HG03175 (cell line): ENCODE results near the gene SMPD3.

Experiments used
- ATAC-seq: cut with Tn5 transposase; IDR thresholded peaks from one replicate; pipeline ENCODE4 v1.9.1; 2021; ENCODE audit warnings: mild to moderate bottlenecking, moderate library complexity; ENCODE audit not compliant: unreplicated experiment

Gene SMPD3

GRCh38 chr16:68444056-68444657 is 4.2 kb downstream of the SMPD3 start:
- no peak for ATAC-seq

DNA sequence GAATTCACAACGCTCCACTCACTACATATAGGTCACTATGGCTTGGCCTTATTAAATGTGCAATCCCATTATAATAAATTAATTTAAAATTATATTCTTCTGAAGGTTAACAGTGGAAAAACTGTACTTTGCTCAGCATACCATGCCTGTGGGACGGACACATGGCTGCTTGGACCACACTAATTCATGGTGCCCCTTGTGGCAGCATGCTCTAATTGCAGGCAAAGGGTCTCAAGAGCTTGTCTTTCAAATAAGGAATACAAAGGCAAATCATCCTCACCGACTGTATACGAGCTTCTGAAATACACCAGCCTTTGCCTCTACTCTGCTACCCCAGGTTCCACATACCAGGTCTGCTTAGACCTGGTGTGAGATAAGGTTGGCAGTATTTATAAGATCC is 11.7 kb downstream of the SMPD3 start:
- ATAC-seq: no peak

GRCh38 chr16:68434624-68435210 is 13.6 kb downstream of the SMPD3 start:
- ATAC-seq: no peak

GRCh38 chr16:68433316-68433715 is 15.0 kb downstream of the SMPD3 start:
- no peak for ATAC-seq

DNA sequence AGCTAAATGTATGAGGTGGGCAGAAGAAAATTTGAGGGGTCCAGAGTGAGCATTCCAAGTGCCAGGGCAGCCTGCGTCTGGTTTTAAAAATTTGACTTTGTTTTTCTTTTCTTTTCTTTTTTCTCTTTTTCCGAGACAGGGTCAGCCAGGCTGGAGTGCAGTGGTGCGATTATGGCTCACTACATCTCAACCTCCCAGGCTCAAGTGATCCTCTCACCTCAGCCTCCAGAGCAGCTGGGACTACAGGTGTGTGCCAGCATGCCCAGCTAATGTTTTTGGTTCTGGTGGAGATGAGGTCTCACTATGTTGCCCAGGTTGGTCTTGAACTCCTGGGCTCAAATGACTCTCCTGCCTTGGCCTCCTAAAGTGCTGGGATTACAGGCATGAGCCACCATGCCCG is 15.6 kb downstream of the SMPD3 start:
- ATAC-seq: no peak

DNA sequence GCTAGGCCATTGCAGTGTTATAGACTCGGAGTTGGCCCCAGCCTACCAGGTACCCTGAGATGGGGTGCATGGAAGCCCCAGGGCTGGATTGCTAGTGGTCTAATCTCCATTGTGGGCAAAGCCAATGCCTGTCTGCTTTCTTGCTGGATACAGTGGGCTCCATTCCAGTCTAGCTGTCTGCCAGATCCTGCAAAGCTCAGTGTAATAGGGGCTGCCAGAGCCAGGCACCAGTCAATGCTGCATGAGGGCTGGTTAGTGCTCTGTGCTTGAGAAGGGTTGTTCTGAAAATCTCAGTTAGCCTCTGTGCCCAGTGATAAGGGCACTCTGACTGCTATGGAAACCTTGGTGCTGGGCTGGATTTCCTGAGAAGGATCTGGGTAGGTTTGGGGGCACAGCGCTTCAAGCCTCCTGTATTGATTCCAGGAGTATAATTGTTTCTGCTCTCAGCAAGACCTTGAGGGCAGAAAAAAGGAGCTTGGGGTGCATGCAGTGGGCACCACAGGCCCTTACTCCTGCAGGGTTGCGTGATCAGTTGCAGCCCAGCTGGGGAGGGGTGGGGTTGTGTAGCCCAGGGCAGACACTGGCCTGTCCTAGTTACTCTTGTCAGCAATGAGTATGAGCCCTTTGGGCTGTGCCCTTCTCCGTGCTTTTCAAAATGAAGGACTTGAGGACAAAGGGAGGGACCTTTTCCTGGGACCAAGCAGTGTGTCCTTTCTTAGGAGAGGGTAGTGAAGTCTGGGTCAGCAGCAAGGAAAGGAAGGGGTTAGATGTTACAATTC is 19.0 kb downstream of the SMPD3 start:
- ATAC-seq: no peak

DNA sequence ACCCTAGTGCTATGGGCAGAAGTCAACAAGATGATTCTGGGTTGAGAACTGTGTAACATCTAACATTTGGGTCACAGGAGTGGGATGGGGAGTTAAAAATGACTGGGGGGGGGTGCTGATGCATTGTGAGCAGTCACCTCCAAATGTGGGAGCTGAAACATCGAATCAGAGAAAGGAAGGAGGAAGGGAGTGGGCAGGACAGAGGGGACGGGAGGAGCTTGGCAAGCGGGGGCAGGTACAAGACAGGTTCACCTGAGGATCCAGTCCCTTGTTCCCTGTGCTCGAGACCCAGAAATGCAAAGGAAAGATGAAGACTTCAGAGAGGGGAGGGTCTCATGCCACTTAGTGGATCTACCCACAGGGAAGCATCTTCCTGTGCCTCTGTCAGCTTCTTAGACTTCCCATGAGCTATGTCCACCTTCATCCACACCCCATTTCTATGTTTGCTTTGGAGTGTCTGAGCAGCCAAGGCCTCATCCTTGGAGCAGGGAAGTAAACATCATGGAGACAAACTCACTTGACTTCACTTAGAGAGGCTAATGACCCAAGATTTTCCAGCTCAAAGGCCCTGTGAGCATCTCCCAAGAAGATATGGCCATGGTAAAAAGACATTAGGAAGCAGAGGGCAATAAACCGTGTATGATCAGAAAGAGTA is 20.5 kb downstream of the SMPD3 start:
- no peak for ATAC-seq

DNA sequence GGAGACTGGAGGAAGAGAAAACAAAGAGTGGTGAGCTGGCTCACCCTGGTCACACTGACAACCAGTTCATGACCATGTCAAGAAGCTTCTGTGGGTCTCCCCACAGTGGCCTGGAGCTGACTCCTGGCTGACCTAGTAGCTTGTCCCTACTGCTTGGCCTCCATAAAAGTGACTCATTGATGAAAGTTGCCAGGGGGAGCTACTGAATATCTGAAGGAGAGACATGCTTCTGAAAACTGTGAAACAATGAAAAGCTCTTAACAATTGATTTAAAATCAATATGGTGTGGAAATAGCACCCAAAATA is 22.0 kb downstream of the SMPD3 start:
- ATAC-seq: no peak

GRCh38 chr16:68425498-68426346 is 22.6 kb downstream of the SMPD3 start:
- no peak for ATAC-seq

DNA sequence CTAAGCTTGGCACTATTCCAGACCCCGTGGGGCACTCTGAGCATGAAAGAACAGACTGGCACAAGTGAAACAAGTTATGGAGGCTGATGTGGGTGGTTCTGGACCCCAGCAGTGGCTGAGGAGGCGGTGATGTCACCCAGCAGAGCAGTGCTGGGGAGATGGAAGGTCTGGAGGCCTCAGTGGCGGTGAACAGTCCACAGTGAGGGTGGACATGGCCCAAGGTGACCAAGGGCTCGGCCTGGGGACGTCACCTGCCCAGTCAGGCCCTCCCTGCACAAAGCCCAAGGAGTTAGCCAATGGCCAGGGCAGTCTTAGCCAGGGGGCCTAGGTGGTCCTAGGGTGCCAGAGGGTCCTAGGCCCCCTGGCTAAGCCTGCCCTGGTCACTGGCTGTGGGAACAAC is 24.5 kb downstream of the SMPD3 start:
- ATAC-seq: no peak

DNA sequence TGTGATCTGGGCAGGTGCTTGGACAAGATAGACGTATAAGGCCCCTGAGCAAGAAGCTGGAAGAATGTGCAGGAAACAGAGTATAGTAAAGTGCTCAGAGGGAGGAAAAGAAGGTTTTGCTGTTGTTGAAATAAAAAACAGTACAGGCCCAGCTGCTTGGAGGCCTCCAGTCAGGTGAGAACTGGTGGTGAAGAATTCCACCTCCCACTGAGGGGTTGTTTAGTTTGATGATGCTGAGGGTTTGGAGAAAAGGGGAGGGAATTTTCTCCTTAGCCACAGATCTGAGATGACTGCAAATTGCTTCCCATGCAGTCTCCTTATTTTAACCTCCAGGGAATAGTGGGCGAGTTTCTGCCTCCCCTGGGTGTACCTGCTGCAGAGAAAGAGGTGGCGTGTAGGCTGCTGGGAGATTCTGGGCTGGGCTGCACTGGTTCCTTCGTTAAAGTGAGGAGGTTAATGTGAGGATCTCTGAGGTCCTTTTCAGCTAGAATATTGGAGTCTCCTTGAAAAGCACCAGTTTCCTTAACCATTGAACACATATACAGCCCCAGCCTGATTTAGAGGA is 25.8 kb downstream of the SMPD3 start:
- no peak for ATAC-seq

GRCh38 chr16:68421076-68421475 is 27.2 kb downstream of the SMPD3 start:
- no peak for ATAC-seq

DNA sequence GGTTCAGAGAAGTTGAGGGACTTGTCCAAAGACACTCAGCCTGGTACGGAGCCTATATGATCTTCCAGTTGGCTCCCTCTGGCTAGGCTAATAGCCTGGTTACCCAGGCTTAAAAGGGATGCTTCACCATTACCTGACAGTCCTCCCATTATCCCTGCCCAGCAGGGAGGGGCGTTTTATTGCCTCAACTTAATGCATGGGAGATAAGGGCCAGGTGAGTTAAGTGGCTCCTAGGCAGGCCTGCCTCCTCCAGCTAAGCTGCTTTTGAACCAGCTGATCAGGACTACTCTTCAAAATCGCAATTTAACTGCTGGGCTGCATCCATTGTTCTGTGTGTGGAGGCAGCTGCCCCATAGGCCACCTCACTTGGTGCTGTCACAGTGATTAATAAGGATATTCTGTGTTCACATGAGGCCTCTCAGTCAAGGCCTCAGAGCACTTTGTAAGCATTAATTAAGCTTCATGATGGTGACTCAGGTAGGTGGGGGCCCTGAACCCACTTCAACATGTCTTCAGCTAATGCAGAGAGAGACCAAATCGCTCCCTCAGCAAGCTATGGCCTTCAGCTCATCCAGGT is 27.9 kb downstream of the SMPD3 start:
- ATAC-seq: no peak

DNA sequence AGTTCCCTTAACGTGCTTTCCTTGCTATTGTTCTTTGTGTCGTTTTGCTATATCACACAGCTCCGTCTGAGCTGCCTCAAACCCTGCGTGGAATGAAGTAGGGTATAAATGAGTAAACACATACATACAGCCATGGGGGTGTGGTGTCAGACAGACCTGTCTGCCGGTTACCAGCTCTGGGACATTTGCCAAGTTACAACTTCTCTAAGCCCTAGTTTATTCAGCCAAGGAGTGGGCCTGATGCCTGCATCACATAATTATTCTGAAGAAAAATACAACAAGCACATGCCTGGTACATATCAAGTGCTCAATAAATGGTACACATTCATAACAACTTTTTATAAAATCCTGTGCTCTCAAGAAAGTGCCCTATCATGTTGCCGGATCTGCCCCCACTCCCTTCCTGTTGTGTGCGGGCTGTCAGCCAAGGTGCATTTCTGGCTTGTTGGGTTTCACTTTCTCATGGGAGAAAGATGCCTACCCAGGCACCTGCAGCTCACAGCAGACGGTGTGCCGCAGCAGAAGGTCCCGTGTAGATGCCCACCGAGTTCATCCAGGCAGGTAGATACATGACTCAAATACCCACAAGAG is 30.5 kb downstream of the SMPD3 start:
- peak; percentile 78 for ATAC-seq

DNA sequence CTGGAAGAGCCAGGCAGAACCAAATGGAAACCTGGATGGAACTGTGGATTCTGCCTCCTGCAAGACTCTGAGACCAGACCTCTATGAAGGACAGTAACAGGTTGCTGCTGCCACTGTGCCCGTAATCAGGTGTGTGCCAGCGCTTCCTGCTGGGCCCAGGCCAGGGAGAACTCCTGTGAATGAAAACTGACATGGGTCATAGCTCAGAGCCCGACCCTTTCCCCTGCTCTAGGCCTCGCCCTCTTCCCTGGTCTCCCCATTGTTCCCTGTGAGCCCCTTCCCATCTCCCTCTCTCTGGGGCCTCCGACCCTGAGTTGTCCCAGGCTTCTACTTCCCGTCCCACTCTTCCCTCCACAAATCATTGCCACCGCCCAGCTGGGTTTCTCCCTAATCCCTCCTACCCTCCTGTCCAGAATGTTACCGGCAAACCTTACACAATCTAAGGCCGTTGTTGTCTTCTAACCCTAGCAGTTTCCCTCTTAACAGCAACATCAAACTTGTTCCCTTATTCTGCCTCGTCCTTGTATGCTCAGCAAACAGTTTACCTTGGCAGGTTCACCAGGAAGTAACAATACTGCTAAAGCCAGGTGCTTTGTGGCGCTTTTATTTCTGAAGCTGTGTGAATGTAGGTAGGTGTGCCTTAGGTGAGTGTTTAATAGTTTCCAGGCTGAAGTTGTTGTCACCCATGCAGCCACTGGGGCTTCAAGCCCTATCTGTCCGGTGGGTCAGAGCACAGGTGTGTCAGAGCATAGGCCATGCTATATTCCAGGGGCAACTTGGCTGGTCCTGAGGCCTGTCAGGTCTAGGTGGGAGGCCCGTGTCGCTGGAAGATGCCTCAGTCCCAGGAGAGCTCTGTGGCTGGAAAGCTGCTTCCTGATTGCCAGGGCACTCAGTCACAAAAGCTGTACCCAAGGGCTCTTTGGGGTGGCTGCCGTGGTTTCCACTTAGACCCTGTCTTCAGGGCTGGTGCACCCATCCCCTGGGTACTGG is 32.0 kb downstream of the SMPD3 start:
- no peak for ATAC-seq

GRCh38 chr16:68414581-68414980 is 33.7 kb downstream of the SMPD3 start:
- ATAC-seq: no peak

DNA sequence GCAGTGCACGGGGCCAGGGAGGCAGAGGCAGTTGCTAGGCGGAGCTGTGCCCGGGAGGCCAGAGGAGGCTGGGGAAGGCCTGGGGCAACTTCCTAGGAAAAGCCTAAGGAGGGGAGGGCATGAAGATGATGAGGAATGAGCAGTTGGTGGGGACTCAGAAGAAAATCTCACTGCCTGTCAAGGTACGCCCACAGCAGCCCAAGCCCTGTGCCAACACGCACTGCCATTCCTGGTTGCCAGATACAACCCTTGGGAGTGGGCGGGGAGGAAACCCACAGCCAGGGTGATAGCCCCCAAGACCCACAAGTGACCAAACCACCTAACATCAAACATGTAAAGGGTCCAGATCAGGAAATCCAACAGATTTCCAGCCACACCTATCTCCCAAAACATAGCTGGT is 36.2 kb downstream of the SMPD3 start:
- no peak for ATAC-seq

DNA sequence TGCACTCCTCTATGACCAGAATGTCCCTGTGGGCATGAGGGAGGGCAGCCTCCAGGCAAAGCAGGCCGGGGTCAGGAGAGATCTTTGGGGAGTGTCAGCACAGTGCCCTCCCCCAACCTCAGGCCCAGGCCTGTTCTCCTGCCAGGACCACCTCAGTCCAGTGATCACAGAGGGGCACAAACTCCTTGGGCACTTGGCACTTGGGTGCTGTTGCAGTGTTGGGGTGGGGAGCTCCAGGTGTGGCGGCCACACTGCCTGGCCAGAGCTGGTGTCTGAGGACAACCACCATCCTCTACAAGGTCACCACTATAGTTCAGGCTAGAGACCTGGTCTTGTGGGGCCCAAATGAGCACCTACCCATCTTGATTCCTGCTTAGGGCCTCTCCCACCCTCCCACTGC is 37.2 kb downstream of the SMPD3 start:
- ATAC-seq: no peak

DNA sequence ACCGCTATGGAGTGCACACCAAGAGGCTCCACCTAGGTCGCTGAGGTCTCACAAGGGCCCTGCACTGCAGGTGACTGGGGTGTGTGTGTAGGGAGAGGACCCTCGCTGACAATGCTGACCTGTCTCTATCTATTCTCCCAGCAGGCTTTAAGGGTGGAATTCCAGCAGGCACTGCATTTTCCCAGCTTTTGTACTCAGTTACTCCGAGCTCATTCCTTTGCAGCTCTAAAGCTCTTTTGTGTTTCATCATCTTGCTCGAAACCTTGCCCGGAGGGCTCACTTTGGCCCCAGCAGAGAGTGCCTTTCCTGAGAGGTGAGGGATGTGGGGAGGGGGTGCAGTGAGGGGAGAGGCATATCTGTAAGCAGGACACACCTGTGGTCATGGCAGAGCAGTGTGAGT is 39.3 kb downstream of the SMPD3 start:
- no peak for ATAC-seq
